ENCODE results near the gene OLR1.

The OLR1 gene

DNA sequence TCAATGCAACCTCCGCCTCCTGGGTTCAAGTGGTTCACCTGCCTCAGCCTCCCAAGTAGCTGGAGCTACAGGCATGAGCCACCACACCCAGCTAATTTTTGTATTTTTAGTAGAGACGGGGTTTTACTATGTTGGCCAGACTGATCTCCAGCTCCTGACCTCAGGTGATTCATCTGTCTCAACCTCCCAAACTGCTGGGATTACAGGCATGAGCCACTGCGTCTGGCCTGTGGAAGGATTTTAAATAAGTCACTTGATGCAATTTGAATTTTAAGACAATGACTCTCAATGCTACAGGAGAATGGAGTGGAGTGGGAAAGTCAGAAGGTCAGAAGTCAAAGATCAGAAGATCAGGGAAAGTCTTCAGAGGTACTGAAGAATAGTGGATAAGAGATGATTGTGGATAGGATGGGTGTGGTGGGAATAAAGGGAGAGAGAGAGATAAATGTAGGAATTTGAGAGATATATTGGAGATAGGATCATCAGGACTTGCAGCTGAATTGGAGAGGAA is 22.3 kb upstream of the OLR1 start:
- no peaks in the 10 kb centered on the region for H3F3A ChIP-seq (ENCODE audit: insufficient read depth, low read length)
- no peaks in the 10 kb centered on the region for H3K79me2 ChIP-seq (ENCODE audit: low read length)
- no peak overlapping the region for H3K4me3 ChIP-seq (ENCODE audit: low read length)
- DNase-seq, result no peak
- H3K4me2 ChIP-seq (ENCODE audit: low read depth, low read length), result no peak overlapping the region
- no peaks in the 10 kb centered on the region for H3K9me2 ChIP-seq (replicated peaks; ENCODE audit: insufficient read depth, low read length)
- TF ChIP-seq EZH2 (optimal IDR thresholded peaks at IDR 0.05; ENCODE audit: low read depth, low read length), result no peak
- TF ChIP-seq, protein P1, sequence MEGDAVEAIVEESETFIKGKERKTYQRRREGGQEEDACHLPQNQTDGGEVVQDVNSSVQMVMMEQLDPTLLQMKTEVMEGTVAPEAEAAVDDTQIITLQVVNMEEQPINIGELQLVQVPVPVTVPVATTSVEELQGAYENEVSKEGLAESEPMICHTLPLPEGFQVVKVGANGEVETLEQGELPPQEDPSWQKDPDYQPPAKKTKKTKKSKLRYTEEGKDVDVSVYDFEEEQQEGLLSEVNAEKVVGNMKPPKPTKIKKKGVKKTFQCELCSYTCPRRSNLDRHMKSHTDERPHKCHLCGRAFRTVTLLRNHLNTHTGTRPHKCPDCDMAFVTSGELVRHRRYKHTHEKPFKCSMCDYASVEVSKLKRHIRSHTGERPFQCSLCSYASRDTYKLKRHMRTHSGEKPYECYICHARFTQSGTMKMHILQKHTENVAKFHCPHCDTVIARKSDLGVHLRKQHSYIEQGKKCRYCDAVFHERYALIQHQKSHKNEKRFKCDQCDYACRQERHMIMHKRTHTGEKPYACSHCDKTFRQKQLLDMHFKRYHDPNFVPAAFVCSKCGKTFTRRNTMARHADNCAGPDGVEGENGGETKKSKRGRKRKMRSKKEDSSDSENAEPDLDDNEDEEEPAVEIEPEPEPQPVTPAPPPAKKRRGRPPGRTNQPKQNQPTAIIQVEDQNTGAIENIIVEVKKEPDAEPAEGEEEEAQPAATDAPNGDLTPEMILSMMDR (IDR thresholded peaks at IDR 0.05; ENCODE audit: low read length), result no peak
- no peak for TF ChIP-seq EZH2phosphoT487 (IDR thresholded peaks at IDR 0.05; ENCODE audit: low read length)
- no peak overlapping the region for H2AFZ ChIP-seq (ENCODE audit: low read length)
- no peaks in the 10 kb centered on the region for H3K36me3 ChIP-seq (replicated peaks; ENCODE audit: insufficient read depth, low read length)
- no peaks in the 10 kb centered on the region for H3K27me3 ChIP-seq (replicated peaks; ENCODE audit: insufficient read depth, low read length)
- H3K27ac ChIP-seq (ENCODE audit: low read length), result no peak overlapping the region
- H3K9ac ChIP-seq (ENCODE audit: low read length), result no peak overlapping the region
- no peaks in the 10 kb centered on the region for H4K20me1 ChIP-seq (ENCODE audit: insufficient read depth, low read length)
- no peaks in the 10 kb centered on the region for H3K9me3 ChIP-seq (replicated peaks; ENCODE audit: insufficient read depth, low read length)
- H3K4me1 ChIP-seq (ENCODE audit: low read length), result peaks cover 6% of the 10 kb centered on the region; the same call in 1 of the 2 replicates

DNA sequence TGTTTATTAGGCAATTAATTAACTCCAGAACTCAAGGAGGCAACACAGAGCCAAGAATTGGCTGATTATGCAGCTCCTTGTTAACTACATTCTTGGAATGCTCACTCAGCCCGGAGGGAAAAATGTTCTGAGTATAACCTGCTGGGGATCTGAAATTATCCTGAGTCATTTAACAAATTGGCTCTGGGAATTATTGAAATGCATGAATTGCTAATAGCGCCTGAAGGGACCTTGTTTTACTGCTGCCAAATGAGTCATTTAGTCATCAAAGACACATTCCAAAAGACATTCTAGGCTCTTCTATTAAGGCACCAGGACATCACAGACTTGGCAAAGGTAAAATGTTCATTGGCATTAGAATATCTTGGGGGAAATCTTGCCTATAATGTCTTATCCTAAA is 19.9 kb upstream of the OLR1 start:
- no peaks in the 10 kb centered on the region for H3K79me2 ChIP-seq (ENCODE audit: low read length)
- H4K20me1 ChIP-seq (ENCODE audit: insufficient read depth, low read length), result no peaks in the 10 kb centered on the region
- no peaks in the 10 kb centered on the region for H3K9me3 ChIP-seq (replicated peaks; ENCODE audit: insufficient read depth, low read length)
- no peak overlapping the region for H2AFZ ChIP-seq (ENCODE audit: low read length)
- no peak for DNase-seq
- no peaks in the 10 kb centered on the region for H3K27me3 ChIP-seq (replicated peaks; ENCODE audit: insufficient read depth, low read length)
- no peaks in the 10 kb centered on the region for H3K9me2 ChIP-seq (replicated peaks; ENCODE audit: insufficient read depth, low read length)
- H3K27ac ChIP-seq (ENCODE audit: low read length), result no peak overlapping the region
- peaks cover 6% of the 10 kb centered on the region; the same call in 1 of the 2 replicates for H3K4me1 ChIP-seq (ENCODE audit: low read length)
- no peaks in the 10 kb centered on the region for H3F3A ChIP-seq (ENCODE audit: insufficient read depth, low read length)
- no peak overlapping the region for H3K9ac ChIP-seq (ENCODE audit: low read length)
- TF ChIP-seq, protein P1 (IDR thresholded peaks at IDR 0.05; ENCODE audit: low read length), result no peak
- TF ChIP-seq EZH2phosphoT487 (IDR thresholded peaks at IDR 0.05; ENCODE audit: low read length) (no peak), EZH2 (optimal IDR thresholded peaks at IDR 0.05; ENCODE audit: low read depth, low read length) (no peak)
- H3K4me2 ChIP-seq (ENCODE audit: low read depth, low read length), result no peak overlapping the region
- no peaks in the 10 kb centered on the region for H3K36me3 ChIP-seq (replicated peaks; ENCODE audit: insufficient read depth, low read length)
- H3K4me3 ChIP-seq (ENCODE audit: low read length), result no peak overlapping the region

DNA sequence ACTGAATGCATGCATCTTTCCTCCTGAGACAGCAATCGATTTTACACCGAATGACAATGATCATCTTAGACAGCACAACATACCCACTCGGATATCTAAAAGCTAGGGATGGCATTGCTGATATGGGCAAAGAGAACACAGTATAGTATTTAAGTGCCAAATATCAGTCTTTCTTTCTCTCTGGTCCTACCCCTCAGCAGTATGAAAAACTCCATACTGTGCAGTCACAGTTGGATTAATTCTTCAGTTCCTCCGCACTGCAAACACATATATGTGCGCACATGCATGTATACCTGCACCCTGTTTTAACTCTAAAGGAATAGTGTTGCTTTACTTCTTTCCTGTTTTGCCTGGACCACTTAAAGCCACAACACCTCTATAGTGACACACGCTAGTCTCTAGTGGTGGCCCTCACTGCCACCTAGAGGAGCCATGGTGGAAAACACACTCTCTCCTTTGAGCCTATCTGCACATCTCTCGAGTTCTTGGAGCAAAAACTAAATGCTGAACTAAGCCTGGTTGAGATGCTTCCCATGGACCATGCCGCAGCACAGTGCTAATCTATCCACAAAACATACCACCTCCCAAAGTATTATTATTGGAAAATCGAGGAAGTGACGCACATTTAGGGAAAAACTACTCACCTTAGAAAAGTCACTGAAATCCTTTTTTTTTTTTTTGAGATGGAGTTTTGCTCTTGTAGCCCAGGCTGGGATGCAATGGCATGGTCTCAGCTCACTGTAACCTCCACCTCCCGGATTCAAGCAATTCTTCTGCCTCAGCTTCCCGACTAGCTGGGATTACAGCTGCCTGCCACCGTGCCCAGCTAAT is 18.8 kb upstream of the OLR1 start:
- Histone ChIP-seq H3K27ac (ENCODE audit: low read length) (no peak overlapping the region), H3K36me3 (replicated peaks; ENCODE audit: insufficient read depth, low read length) (no peaks in the 10 kb centered on the region), H3F3A (ENCODE audit: insufficient read depth, low read length) (no peaks in the 10 kb centered on the region), H3K9me3 (replicated peaks; ENCODE audit: insufficient read depth, low read length) (no peaks in the 10 kb centered on the region), H3K4me3 (ENCODE audit: low read length) (no peak overlapping the region), H3K4me1 (ENCODE audit: low read length) (peaks cover 6% of the 10 kb centered on the region; the same call in 1 of the 2 replicates), H3K4me2 (ENCODE audit: low read depth, low read length) (no peak overlapping the region), H2AFZ (ENCODE audit: low read length) (peak overlapping the region; percentile 30; the same call in 1 of the 2 replicates), H4K20me1 (ENCODE audit: insufficient read depth, low read length) (no peaks in the 10 kb centered on the region), H3K9ac (ENCODE audit: low read length) (no peak overlapping the region), H3K9me2 (replicated peaks; ENCODE audit: insufficient read depth, low read length) (no peaks in the 10 kb centered on the region), H3K27me3 (replicated peaks; ENCODE audit: insufficient read depth, low read length) (no peaks in the 10 kb centered on the region), H3K79me2 (ENCODE audit: low read length) (no peaks in the 10 kb centered on the region)
- DNase-seq, result peak; percentile 73
- TF ChIP-seq, protein P1 (IDR thresholded peaks at IDR 0.05; ENCODE audit: low read length), result peak; percentile 89
- TF ChIP-seq EZH2 (optimal IDR thresholded peaks at IDR 0.05; ENCODE audit: low read depth, low read length), result no peak
